GM18499 (cell line): ENCODE data around the gene RNF43.
"Not testable (repeated sequence)": the region's sequence is repeated elsewhere in the genome, so short reads cannot be mapped to it uniquely, and the experiment has no call there.

Source experiments
- ATAC-seq: cut with Tn5 transposase; IDR thresholded peaks from one replicate; pipeline ENCODE4 v1.9.1; 2021; ENCODE audit warnings: moderate number of reproducible peaks; ENCODE audit not compliant: insufficient read depth, unreplicated experiment

The RNF43 gene

GRCh38 chr17:58410714-58411407 is 6.5 kb downstream of the RNF43 start:
- no peak for ATAC-seq

- no peak for ATAC-seq
These were observed 7.9 kb downstream of the RNF43 start for GRCh38 chr17:58409432-58409831.

DNA sequence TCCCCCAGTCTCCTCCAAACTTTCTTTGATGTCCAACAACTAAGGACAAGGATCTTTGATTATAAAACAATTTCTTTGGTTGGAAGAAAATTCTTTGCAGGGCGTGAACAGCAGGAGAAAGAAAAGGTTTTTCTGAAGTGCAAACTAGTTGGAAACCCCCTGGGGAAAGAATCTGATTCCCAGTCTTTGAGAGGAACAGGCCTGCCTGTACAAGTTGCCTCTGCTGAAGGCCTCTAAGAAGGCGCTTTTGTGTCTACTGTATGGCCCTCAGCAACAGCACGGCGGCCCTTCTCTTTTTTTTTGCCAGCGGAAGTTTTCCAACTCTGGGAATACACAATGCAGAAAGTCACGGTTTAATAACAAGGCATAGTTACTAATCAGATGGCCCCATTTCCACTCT is 14.0 kb downstream of the RNF43 start:
- no peak for ATAC-seq

- ATAC-seq = no peak
These were observed 14.7 kb downstream of the RNF43 start for GRCh38 chr17:58402679-58403078.

DNA sequence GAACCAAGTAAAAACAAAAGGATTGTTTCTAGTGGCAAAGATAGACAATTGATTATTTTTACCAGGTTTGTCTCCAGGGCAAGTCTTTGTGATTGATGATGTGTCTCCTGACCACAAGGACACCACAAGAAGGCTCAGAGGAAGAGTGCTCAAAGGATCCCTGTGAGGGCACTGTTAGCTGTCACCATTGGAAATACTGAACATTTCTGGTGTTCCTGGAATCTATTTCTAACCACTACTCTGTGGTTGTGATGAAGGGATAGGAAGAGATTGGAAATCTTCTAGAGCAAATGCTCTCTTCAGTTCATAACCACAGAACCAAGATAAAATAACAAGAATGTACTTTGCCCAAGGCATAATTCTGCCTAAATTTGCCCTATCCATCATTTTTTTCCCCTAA is 15.3 kb downstream of the RNF43 start:
- ATAC-seq = no peak

DNA sequence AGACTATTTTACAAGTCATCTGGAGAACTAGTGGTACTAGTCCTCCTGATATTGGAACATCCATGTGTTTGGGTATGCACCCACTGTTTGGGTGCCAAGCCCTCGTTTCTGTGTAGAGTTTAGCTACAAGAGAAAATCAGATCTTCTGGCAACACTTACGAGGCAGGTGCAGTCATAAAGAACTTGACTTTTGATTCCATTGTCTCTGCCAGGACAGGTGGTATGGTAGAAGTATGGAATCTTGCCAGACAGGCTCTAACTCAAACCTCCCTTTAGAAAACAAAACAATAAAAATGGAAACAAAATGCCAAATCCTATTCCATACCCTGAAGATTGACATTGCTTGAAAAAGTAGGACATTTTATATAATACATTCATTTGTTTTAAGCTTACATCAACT is 16.0 kb downstream of the RNF43 start:
- ATAC-seq = no peak

GRCh38 chr17:58400826-58401225 is 16.5 kb downstream of the RNF43 start:
- ATAC-seq = no peak

- ATAC-seq = no peak
These were observed 17.4 kb downstream of the RNF43 start for GRCh38 chr17:58399974-58400373.

DNA sequence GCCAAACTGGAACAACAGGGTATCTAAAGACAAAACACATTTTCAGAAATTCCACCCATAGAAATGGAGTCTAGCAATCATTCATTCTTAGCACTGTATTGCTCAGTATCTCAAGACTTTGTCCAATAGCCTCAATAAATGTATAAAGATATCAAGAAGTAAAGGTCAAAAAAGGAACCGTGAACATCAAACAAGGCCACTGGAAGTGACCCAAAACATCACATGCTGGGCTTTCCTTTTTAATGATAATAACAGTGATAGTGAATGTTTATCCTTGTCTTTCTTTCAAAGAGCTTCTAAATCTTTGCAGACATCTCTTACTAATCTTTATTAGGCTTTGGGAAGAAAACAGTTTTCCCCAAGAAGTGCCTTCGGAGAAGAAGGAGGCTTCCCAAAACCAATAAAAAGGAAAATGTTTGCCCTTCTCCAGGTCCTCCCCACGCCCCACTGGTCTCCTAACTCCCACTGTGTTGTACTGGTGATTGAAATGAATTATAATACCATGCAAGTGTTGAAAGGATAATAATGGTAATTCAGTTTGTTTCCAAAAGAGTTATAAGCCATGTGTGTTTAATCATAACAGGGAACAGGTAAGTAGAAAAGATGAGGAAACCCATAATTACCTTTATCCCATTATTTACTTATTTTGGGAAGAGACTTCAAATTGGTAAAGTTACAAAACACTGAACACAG is 18.6 kb downstream of the RNF43 start:
- ATAC-seq = no peak

- not testable (repeated sequence) for ATAC-seq
These were observed 19.9 kb downstream of the RNF43 start for GRCh38 chr17:58397421-58397820.

GRCh38 chr17:58396173-58396572 is 21.2 kb downstream of the RNF43 start:
- ATAC-seq = no peak

- ATAC-seq = no peak
These were observed 22.7 kb downstream of the RNF43 start for GRCh38 chr17:58394534-58395223.

DNA sequence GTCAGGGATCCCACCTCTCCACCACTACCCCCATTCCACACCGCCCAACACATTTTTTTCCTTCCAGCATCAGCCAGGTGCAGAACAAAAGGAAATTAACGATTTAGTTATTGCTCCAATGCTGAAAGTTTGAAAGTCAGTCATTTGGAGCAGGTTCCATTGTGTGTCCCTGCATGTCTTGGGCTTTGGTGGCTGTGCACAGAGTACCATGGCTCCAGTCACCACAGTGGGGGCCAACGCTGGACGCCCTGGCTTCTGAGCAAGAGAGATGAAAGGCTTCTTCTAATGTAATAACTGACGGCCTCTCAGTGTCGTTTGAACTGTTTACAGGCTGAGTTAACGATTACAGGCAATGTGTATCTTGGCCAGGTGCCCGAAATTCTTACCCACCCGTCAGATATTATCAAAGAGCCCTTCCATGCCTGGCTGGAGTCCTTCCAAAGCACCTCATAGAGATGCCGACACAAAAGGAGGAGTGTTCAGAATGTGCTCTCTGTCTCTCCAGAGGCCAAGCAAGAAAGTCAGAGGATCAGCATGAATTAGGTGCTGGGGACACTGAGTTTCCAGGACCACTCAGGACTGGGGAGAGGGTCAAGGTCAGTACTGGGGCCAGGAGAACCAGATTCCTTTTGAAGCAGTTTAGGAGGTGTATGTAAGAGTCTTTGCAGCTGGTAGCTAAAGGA is 25.9 kb downstream of the RNF43 start:
- no peak for ATAC-seq

DNA sequence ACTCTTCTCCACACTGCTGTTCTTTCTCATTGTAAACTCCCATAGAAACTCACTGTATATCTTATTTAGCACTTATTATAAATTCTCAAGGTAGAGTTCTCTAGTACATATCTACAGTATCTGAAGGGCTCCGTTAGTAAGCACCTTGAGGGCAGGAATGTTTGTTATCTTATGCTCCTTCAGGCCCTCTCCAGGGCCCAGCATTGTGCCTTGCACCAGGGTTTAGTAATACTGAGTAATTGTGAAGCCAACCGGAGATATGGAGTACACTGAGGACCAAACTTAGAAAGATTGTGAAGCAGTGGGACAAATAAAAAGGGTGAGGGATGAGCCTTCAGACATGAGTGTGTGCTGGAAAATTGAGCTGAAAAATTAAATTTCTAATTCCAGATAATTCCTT is 26.4 kb downstream of the RNF43 start:
- no peak for ATAC-seq

DNA sequence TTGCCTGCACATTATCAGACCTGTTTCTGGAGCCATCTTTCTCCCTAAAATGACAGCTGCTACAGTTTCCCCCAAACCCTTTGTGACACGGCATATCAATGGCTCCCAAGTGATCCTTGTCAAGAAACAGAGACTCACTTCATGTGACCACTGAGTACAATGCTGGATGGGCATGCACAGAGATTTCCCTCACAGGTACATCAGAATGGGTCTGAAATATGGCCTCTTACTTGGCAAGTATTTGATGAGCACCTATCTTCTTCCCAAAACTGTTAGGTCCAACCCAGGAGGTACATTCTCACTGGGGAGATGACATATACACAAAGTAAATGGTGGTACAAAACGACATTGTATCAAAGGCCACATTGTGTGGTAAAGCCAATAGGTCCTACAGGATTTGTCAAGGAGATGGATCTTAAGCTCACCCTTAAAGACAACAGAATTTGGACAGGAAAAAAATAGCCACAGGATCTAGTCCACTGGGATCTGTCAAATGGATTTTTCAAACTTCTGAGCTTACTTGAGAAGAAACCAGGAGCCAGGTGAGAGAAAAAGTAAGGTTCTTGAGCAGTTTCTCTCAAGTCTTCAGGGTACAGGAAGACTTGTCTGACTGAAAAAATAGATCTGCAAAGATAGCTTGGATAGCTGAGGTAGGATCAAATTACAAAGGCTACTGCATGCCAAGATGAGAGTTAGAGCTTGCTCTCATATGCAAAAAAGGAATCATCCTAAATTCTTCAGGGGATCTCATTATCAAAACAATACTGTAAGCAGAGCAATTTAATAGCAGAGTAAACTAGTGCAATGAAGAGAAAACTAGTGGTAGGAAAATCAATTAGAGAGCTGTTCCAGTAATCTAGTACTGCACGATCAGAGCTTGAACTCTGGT is 28.8 kb downstream of the RNF43 start:
- no peak for ATAC-seq

GRCh38 chr17:58387834-58388233 is 29.5 kb downstream of the RNF43 start:
- ATAC-seq = no peak

DNA sequence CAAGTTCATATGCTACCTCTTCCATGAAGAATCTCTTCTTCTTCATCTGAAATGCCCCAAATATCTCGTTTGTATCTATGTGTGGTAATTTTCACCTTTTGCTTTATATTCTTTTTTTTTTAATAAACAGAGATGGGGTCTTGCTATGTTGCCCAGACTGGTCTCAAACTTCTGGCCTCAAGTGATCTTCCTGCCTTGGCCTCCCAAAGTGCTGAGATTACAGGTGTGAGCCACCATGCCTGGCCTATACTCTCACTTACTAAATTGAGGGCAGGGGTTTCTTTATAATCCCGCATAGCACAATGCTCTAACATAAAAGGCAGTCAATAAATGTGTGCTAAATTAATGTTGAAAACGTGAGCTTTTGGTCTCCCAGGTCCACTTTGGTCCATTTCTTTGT is 30.6 kb downstream of the RNF43 start:
- ATAC-seq = no peak

GRCh38 chr17:58385359-58385899 is 31.9 kb downstream of the RNF43 start:
- ATAC-seq = no peak

DNA sequence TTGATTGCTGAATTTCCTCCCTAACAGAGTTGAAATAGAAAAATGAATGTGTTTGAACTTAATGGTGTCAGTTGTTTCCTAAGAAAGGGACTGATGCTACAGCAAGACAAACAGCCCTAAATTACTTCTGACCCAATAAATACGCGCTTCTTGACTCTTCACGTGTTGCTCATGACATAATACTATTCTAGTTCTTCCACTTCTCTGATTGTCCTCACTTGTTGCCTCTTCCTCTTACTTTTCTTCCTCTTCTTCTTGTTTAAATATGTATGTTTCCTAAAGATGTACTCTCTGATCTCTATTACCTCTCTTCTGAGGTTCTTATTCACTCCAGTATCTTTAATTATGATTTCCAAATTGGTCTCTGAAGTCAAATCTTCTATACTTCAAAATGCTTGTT is 32.4 kb downstream of the RNF43 start:
- ATAC-seq = no peak
